Cardiac muscle cell (in vitro differentiated cells and primary cell): Measurements from ENCODE around the gene USP46. TPM values are rescaled to one million over a fixed set of nuclear protein-coding genes. Genes with fewer than 3 reads are reported as not detected.

Source experiments
- DNase-seq, 2 donors: peaks; one replicate each; pipeline versions ENCODE4 v3.0.0 to v3.0.0-alpha.2; 2010 to 2017; ENCODE audit warnings: low read depth in 1 of 2, low spot score in 1 of 2
- H3K27ac ChIP-seq: fragments of 200-600 bp; sonication (generic); 2 replicates; pipeline ENCODE4 v1.5.1; 2016
- H3K27me3 ChIP-seq: fragments of 200-600 bp; sonication (generic); 2 replicates; pipeline ENCODE4 v1.6.0; 2016; ENCODE audit warnings: control low read depth
- H3K36me3 ChIP-seq: fragments of 200-600 bp; sonication (generic); 2 replicates; pipeline ENCODE4 v1.5.1; 2016; ENCODE audit warnings: control low read depth
- H3K4me1 ChIP-seq: fragments of 200-600 bp; sonication (generic); 2 replicates; pipeline ENCODE4 v1.8.1; 2017; ENCODE audit warnings: low read depth, mild to moderate bottlenecking, mixed run types
- H3K4me3 ChIP-seq: fragments of 200-600 bp; sonication (generic); 2 replicates; pipeline ENCODE4 v1.5.1; 2016; ENCODE audit warnings: mild to moderate bottlenecking
- H3K9me3 ChIP-seq: fragments of 200-600 bp; sonication (generic); 2 replicates; pipeline ENCODE4 v1.5.1; 2017; ENCODE audit warnings: low read depth, mild to moderate bottlenecking, control low read depth
- CTCF ChIP-seq: IDR thresholded peaks from 2 replicates; pipeline ENCODE4 v1.5.1; 2012; ENCODE audit warnings: low read depth, mild to moderate bottlenecking, low read length
- polyA plus RNA-seq: library from polyadenylated mRNA; unstranded; fragments of >200 nt; fragmentation: Nextera tagmentation; extraction: Ambion mirVana; gene quantifications from 2 replicates; pipeline ENCODE4 v1.2.1, GENCODE V29; 2016
- total RNA-seq: library from RNA; depleted of rRNA; stranded (reverse); fragments of >200 nt; gene quantifications from 2 replicates; pipeline ENCODE4 v1.2.3, GENCODE V29; 2016

Gene USP46
- total and polyA plus RNA-seq, 2 experiments from 2014 or later, result 18.3 to 24.2 TPM

GRCh38 chr4:52676536-52676935, 17.4 kb upstream of the USP46 start:
- DNase-seq, result no peak
- Histone ChIP-seq H3K9me3 (no peaks in the 10 kb centered on the region), H3K4me1 (no peaks in the 10 kb centered on the region), H3K27me3 (no peaks in the 10 kb centered on the region), H3K4me3 (no peak overlapping the region), H3K36me3 (no peaks in the 10 kb centered on the region), H3K27ac (no peak overlapping the region)
- TF ChIP-seq CTCF, result no peak

GRCh38 chr4:52675111-52675510, 16.0 kb upstream of the USP46 start:
- Histone ChIP-seq H3K27me3 (no peaks in the 10 kb centered on the region), H3K4me1 (no peaks in the 10 kb centered on the region), H3K36me3 (no peaks in the 10 kb centered on the region), H3K9me3 (no peaks in the 10 kb centered on the region), H3K4me3 (no peak overlapping the region), H3K27ac (no peak overlapping the region)
- TF ChIP-seq CTCF, result no peak
- no peak for DNase-seq

- no peak for DNase-seq
- Histone ChIP-seq H3K9me3 (no peaks in the 10 kb centered on the region), H3K36me3 (no peaks in the 10 kb centered on the region), H3K4me3 (no peak overlapping the region), H3K27me3 (no peaks in the 10 kb centered on the region), H3K4me1 (no peaks in the 10 kb centered on the region), H3K27ac (no peak overlapping the region)
- TF ChIP-seq CTCF, result no peak
These were observed 11.6 kb upstream of the USP46 start for GRCh38 chr4:52670739-52671138.

GRCh38 chr4:52670121-52670520, 11.0 kb upstream of the USP46 start:
- no peaks in the 10 kb centered on the region for H3K4me1 ChIP-seq
- no peak for TF ChIP-seq CTCF

GRCh38 chr4:52665592-52665991, 6.5 kb upstream of the USP46 start:
- H3K27ac ChIP-seq, result no peak overlapping the region
- DNase-seq, result no peak
- H3K36me3 ChIP-seq, result no peaks in the 10 kb centered on the region
- no peaks in the 10 kb centered on the region for H3K9me3 ChIP-seq
- H3K4me1 ChIP-seq, result peaks cover 7% of the 10 kb centered on the region
- TF ChIP-seq CTCF, result peak; percentile 16
- H3K4me3 ChIP-seq, result no peak overlapping the region
- H3K27me3 ChIP-seq, result no peaks in the 10 kb centered on the region

More at GRCh38 chr4:52670121-52670520, 11.0 kb upstream of the USP46 start:
- Histone ChIP-seq H3K27ac (no peak overlapping the region), H3K4me3 (no peak overlapping the region), H3K27me3 (no peaks in the 10 kb centered on the region), H3K9me3 (no peaks in the 10 kb centered on the region), H3K36me3 (no peaks in the 10 kb centered on the region)
- DNase-seq, result no peak

GRCh38 chr4:52664479-52664878, 5.4 kb upstream of the USP46 start:
- H3K4me1 ChIP-seq, result peaks cover 7% of the 10 kb centered on the region
- H3K4me3 ChIP-seq, result no peak overlapping the region
- no peak for TF ChIP-seq CTCF
- H3K36me3 ChIP-seq, result no peaks in the 10 kb centered on the region
- no peaks in the 10 kb centered on the region for H3K27me3 ChIP-seq
- H3K9me3 ChIP-seq, result no peaks in the 10 kb centered on the region
- no peak overlapping the region for H3K27ac ChIP-seq
- no peak for DNase-seq
